GM08714 (cell line): ENCODE measurements around the gene ABCA5.

ENCODE experiments used
- H3K4me3 ChIP-seq: fragments of 200-500 bp; sonication (Bioruptor generic); 2 replicates; pipeline ENCODE4 v1.5.1; 2014; ENCODE audit warnings: mild to moderate bottlenecking, low read length, inconsistent platforms
- ZNF274 ChIP-seq: IDR thresholded peaks from 2 replicates; pipeline ENCODE4 v1.6.1; 2012; ENCODE audit warnings: mild to moderate bottlenecking, low read depth, low read length

Gene ABCA5, protein sequence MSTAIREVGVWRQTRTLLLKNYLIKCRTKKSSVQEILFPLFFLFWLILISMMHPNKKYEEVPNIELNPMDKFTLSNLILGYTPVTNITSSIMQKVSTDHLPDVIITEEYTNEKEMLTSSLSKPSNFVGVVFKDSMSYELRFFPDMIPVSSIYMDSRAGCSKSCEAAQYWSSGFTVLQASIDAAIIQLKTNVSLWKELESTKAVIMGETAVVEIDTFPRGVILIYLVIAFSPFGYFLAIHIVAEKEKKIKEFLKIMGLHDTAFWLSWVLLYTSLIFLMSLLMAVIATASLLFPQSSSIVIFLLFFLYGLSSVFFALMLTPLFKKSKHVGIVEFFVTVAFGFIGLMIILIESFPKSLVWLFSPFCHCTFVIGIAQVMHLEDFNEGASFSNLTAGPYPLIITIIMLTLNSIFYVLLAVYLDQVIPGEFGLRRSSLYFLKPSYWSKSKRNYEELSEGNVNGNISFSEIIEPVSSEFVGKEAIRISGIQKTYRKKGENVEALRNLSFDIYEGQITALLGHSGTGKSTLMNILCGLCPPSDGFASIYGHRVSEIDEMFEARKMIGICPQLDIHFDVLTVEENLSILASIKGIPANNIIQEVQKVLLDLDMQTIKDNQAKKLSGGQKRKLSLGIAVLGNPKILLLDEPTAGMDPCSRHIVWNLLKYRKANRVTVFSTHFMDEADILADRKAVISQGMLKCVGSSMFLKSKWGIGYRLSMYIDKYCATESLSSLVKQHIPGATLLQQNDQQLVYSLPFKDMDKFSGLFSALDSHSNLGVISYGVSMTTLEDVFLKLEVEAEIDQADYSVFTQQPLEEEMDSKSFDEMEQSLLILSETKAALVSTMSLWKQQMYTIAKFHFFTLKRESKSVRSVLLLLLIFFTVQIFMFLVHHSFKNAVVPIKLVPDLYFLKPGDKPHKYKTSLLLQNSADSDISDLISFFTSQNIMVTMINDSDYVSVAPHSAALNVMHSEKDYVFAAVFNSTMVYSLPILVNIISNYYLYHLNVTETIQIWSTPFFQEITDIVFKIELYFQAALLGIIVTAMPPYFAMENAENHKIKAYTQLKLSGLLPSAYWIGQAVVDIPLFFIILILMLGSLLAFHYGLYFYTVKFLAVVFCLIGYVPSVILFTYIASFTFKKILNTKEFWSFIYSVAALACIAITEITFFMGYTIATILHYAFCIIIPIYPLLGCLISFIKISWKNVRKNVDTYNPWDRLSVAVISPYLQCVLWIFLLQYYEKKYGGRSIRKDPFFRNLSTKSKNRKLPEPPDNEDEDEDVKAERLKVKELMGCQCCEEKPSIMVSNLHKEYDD (N-terminal part only)

DNA sequence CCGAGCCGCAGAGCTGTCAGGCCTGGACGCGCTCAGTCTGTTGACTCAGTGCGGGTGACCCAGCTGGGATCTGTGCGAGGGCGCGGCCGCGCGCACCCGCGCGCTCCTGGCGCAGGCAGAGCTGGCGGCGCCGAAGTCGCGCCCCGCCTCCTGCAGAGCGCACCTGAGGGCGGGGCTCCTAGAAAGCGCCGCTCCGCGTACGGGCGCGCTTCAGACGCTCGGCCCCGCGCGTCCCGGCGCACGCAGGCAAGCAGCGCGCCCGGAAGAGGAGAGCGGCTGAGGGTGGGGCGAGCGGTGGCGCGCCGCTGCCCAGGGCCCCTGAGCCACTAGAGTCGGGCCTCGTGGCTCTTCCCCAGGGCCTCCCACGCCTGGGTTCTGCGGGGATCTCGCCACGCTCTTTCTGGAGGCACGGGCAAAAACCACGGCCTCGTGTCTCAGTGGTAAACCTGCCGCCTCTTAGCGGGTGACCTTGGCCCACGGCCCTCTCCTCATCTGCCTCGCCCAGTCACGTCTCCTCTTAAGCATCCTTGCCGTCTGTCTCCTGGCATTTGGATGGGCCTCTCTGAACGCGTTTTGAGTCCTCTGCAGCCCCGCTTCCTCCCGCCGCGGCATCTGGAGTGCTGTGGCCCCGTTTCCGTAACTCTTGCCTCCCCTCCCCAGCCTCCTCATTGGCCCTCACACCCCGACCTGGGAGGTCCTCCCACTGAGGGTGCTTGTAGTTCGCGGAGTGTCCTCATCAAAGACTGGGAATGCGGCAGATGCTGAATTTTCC lies at the start of gene ABCA5:
Gene ABCA5, minus strand, starts transcription at position 74 of the 772 bp plus-strand sequence. CDS start 12,718 bp downstream, outside the sequence.
- no peak for TF ChIP-seq ZNF274
- peak within 1 kb of the TSS; percentile 84 for H3K4me3 ChIP-seq

DNA sequence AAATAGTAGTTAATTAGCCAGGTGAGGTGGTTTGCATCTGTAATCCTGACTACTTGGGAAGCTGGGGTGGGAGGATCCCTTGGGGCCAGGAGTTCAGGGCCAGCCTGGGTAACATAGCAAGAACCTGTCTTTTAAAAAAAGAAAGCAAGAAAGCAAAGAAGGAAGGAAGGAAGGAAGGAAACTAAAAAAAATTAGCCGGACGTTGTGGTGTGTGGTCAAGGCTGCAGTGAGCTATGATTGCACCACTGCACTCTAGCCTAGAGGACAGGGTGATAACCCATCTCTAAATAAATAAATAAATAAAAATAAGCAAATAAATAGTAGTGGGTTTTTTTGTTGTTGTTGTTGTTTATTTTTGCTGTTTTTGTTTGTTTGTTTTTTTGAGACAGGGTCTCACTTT lies 48.3 kb upstream of the ABCA5 start:
- H3K4me3 ChIP-seq = no peak overlapping the region
- no peak for TF ChIP-seq ZNF274

DNA sequence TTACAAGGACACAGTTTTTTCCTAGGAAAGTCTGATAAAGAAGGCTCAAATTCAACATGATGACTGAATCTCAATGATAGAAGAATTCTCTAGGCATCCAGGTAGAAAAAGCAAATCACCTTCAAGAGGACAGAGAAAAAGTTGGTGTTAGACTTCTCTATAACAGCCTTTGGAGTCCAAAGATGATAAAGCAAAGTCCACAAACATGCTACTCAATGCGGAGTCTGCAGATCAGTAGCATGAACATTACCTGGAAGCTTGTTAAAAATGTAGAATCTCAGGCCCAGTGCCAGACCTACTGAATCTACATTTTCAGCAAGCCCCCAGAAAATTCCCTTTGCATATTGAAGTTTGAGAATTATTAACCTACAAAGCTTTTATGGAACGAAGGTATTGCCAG lies 46.1 kb upstream of the ABCA5 start:
- H3K4me3 ChIP-seq = no peak overlapping the region
- no peak for TF ChIP-seq ZNF274

DNA sequence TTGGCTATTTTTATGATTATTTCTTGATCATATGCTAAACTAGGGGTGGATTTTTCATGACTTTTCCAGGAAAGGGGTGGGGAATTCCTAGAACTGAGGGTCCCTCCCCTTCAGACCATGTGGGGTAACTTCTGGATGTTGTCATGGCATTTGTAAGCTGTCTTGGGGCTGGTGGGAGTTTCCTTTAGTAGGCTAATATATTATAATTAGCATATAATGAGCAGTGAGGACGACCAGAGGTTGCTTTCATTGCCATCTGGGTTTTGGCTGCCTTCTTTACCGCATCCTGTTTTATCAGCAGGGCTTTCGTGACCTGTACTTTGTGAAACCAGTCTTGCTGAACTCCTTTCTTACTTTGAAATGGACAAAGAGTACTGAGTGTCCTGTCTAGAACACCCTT lies 40.4 kb upstream of the ABCA5 start:
- no peak overlapping the region for H3K4me3 ChIP-seq
- TF ChIP-seq ZNF274 = no peak

DNA sequence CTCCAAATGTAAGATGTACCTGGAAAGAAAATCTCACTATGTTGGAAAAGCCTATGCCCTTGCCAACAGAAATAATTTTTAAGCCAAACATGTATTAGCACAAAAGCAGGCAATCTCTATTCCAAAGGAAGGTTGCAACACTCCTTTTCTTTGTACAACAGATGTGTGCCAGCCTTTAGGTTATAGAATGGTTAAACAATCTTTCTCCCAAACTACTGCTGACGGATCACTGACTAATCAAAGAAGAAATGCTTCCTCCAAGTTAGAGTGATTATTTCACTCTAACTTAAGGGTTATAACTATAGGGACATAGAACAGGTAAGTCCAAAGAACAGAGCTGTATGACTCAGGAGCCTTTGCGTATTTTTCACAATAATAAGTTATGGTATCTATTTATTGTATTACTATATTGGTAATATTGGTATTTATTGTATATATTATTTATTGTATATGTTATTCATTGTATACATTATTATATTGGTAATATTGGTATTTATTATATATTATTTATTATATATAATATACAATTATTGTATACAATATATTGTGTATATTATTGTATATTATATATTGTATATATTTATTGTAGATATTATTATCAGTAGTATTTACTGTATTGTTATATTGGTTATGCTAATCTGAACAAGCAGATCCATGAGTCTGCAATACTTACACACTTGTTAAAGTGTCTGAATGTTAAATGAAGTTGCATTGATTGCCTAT lies 36.7 kb upstream of the ABCA5 start:
- TF ChIP-seq ZNF274 = no peak
- no peak overlapping the region for H3K4me3 ChIP-seq

DNA sequence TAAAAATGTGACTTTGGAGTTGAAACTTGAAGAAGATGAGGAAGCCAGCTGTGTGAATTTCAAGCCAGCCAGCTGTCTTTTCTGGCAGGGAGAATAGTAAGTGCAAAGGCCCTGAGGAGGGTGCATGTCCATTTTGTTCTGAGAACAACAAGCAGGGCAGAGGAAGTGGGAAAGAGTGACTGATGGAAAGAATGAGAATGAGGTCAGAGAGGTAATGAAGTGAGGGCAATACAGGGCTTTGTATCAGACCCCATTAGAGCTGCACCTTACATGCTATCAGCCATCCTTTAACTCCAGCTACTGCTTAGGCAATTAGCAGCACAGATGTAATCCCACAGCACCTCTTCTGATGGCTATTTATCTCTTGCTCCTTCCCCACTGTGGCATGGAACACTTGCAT lies 34.2 kb upstream of the ABCA5 start:
- H3K4me3 ChIP-seq = no peak overlapping the region
- TF ChIP-seq ZNF274 = no peak

DNA sequence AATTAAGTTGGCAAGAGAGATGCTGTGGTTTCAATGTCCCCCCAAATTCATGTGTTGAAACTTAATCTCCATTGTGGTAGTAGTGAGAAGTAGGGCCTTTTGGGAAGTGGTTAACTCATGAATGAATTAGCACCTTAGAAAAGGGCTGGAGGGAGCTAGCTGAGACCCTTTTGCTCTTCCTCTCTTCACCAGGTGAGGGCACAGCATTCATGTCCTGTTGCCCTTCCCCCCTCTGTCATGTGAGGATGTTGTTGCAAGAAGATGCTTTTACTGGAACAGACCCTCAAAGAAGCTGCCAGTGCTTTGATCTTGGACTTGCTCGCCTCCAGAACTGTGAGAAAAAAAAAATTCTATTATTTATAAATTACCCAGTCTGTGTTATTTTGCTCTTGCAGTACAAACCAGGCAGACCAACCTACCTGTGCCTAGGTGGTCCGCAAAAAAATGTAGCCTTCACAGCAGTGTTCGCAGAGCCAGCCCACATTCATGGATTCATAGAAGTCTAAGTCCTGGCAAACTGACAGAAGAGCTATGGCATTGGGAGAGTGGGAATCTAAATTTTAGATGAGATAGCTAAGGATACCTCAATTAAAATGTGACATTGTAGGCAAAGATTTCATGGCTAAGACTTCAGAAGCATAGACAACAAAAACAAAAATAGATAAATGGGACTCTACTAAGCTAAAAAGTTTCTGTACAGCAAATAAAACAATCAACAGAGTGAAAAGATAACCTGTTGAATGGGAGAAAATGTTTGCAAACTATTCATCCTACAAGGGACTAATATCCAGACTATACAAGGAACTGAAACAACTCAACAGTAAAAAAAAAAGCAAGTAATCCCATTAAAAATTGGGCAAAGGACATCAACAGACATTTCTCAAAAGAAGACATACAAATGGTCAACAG lies 32.0 kb upstream of the ABCA5 start:
- TF ChIP-seq ZNF274 = no peak
- no peak overlapping the region for H3K4me3 ChIP-seq

DNA sequence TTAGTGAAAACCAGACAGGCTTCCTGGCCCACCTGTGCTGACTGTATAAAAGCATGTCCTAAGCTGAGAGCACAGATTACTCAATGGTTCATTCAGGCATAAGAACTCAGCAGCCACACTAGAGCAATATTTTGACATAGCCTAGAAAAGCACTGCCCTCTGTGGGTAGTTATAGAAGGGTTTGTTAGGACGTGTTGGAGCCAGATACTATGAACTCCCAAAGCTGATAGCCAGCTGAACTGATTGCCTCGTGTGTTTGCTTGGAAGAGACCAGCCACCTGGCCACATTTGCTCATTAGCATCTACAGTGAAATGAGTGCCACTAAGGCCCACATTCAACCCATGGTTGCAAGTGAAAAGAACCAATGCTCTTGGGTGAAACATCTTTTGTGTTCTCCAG lies 30.8 kb upstream of the ABCA5 start:
- TF ChIP-seq ZNF274 = no peak
- H3K4me3 ChIP-seq = no peak overlapping the region

DNA sequence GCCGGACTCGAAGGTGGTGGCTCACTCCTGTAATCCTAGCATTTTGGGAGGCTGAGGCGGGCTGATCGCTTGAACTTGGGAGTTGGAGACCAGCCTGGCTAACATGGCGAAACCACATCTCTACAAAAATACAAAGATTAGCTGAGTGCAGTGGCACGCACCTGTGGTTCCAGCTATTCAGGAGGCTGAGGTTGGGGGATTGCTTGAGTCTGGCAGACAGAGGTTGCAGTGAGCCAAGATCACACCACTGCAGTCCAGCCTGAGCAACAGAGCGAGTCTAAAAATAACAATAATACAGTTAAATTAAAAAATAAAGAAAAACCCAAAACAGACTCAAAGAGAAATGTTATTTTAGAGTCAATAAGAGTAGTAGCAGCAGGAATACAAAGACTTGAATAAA lies 29.7 kb upstream of the ABCA5 start:
- no peak for TF ChIP-seq ZNF274
- no peak overlapping the region for H3K4me3 ChIP-seq

DNA sequence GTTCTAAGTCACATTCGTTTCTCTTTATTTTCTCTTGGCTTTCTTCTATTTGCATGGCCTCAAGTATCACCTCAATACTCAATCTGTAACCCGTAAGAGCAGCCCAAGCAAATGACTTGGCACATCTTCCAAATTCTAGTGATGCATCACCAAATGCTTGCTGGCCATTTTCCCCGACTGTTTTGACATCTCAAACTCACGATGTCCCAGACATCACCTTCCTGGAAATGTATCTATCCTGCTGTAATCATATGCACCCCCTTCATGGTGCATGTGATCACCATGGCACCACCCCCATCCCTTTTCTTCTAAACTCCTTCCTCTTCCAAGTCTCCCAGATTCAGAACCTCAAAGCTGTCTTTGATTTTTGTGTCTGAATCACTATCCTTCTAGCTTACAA lies 24.0 kb upstream of the ABCA5 start:
- no peak overlapping the region for H3K4me3 ChIP-seq
- TF ChIP-seq ZNF274 = no peak

DNA sequence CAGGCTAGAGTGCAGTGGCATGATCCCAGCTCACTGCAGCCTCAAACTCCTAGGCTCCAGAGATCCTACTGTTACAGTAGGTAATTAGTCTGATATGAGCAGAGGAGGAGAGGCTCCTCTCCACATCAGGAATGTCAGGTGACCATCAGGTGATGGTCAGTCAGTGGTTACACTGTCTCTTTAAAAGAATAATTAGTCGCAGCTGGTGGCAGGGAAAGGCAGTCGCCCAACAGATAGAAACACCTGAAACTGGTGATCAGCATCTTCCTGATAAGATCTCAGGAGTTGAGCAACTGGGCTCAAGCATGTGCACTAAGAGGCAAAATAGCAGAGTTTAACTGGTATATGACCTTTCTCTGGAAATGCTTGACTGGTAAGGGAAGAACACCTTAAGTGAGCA lies 21.5 kb upstream of the ABCA5 start:
- H3K4me3 ChIP-seq = no peak overlapping the region
- no peak for TF ChIP-seq ZNF274

DNA sequence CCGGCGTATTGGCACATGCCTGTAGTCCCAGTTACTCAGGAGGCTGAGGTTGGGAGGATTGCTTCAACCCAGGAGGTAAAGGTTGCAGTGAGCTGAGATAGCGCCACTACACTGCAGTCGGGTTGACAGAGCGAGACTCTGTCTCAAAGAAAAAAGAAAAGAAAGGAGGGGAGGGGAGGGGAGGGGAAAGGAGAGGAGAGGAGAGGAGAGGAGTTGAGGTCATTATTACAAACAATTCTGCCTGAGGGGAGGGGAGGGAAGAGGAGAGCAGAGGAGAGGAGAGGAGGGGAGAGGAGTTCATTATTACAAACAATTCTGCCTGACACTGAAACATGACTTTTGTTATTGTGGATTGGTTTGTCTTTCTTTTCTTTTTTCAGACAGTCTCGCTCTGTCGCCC lies 19.8 kb upstream of the ABCA5 start:
- no peak for TF ChIP-seq ZNF274

More for the DNA sequence above, 19.8 kb upstream of the ABCA5 start:
- no peak overlapping the region for H3K4me3 ChIP-seq
